Activated B cell treated with CpG ODN at 0.5 μM for 24 hours (primary cell): ENCODE results near the gene CPEB1. TPM values are rescaled to one million over a fixed set of nuclear protein-coding genes. Genes with fewer than 3 reads are reported as not detected.

Experiments
- ATAC-seq: fragments of 200-7000 bp; cut with Tn5 transposase; one replicate; pipeline ENCODE4 v1.10.0; 2021; ENCODE audit warnings: low read depth, mild to moderate bottlenecking, moderate library complexity
- CTCF ChIA-PET: fragments of 350-600 bp; sonication (Branson Sonifier 250); formaldehyde crosslinking; loops from one replicate; lab custom pipeline; 2021; ENCODE audit warnings: antibody characterized with exemption; lab: Charles Lee
- POLR2A ChIA-PET: fragments of 350-600 bp; sonication (Branson Sonifier 250); formaldehyde crosslinking; loops from one replicate; lab custom pipeline; 2021; ENCODE audit warnings: antibody characterized with exemption; lab: Charles Lee
- DNase-seq: peaks from one replicate; pipeline ENCODE4 v3.0.0; 2022
- H3K27ac Mint-ChIP-seq: one replicate; pipeline ENCODE4 v1.8.0; 2020; ENCODE audit warnings: mixed read lengths
- H3K27me3 Mint-ChIP-seq: one replicate; pipeline ENCODE4 v1.8.0; 2021; ENCODE audit warnings: mixed read lengths
- H3K36me3 Mint-ChIP-seq: one replicate; pipeline ENCODE4 v1.8.0; 2021; ENCODE audit warnings: low read depth, mixed read lengths
- H3K4me1 Mint-ChIP-seq: one replicate; pipeline ENCODE4 v1.8.0; 2021; ENCODE audit warnings: mixed read lengths
- H3K4me3 Mint-ChIP-seq: one replicate; pipeline ENCODE4 v1.8.0; 2020; ENCODE audit warnings: mild to moderate bottlenecking, mixed read lengths
- H3K9me3 Mint-ChIP-seq: one replicate; pipeline ENCODE4 v1.8.0; 2020; ENCODE audit warnings: mixed read lengths
- CTCF ChIP-seq: fragments of 200-600 bp; IDR thresholded peaks from one replicate; pipeline ENCODE4 v1.8.0; 2022; ENCODE audit warnings: antibody characterized with exemption, mild to moderate bottlenecking
- intact Hi-C: fragments of 100-400 bp; cut with micrococcal nuclease; formaldehyde crosslinking; loops from one replicate; pipeline ENCODE4 v1.15.1; 2024
- total RNA-seq: library from RNA; stranded (reverse); gene quantifications from 2 replicates; pipeline ENCODE4 v1.2.3, GENCODE V29; 2022

CPEB1 gene
- total RNA-seq, 1 donor from 2014 or later = not detected

- ChIA-PET CTCF (no interaction called here), POLR2A (no interaction called here)
- Mint-ChIP-seq H3K9me3 (no peaks in the 10 kb centered on the region), H3K36me3 (no peaks in the 10 kb centered on the region), H3K27me3 (peaks cover 62% of the 10 kb centered on the region), H3K27ac (no peak overlapping the region), H3K4me1 (no peaks in the 10 kb centered on the region), H3K4me3 (no peak overlapping the region)
- intact Hi-C loops = no loop called here
- DNase-seq = no peak
- no peak for ATAC-seq
- no peak for TF ChIP-seq CTCF
Measured at GRCh38 chr15:82640672-82641071, 6.5 kb downstream of the CPEB1 start.

- no peak for TF ChIP-seq CTCF
- CTCF ChIA-PET = no interaction called here
- intact Hi-C loops = no loop called here
- H3K27me3 Mint-ChIP-seq = peaks cover 36% of the 10 kb centered on the region
- no peak overlapping the region for H3K4me3 Mint-ChIP-seq
- no peak overlapping the region for H3K27ac Mint-ChIP-seq
- ATAC-seq (no peak), DNase-seq (no peak)
- H3K36me3 Mint-ChIP-seq = no peaks in the 10 kb centered on the region
- H3K4me1 Mint-ChIP-seq = no peaks in the 10 kb centered on the region
- H3K9me3 Mint-ChIP-seq = no peaks in the 10 kb centered on the region
- POLR2A ChIA-PET = no interaction called here
Measured at GRCh38 chr15:82635798-82636197, 11.4 kb downstream of the CPEB1 start.

GRCh38 chr15:82630033-82630432, 17.1 kb downstream of the CPEB1 start:
- Mint-ChIP-seq H3K4me3 (no peak overlapping the region), H3K36me3 (no peaks in the 10 kb centered on the region), H3K27me3 (peaks cover 4% of the 10 kb centered on the region), H3K27ac (no peak overlapping the region), H3K4me1 (no peaks in the 10 kb centered on the region), H3K9me3 (no peaks in the 10 kb centered on the region)
- no peak for ATAC-seq
- TF ChIP-seq CTCF = no peak
- DNase-seq = no peak
- intact Hi-C loops = no loop called here
- POLR2A ChIA-PET = interaction anchor here (0.5 kb wide), 1 partner anchor 88 kb away, joined by 3 read pairs; no protein-coding TSS in a partner anchor
- CTCF ChIA-PET = no interaction called here

- intact Hi-C loops = no loop called here
- DNase-seq (no peak), ATAC-seq (no peak)
- peaks cover 7% of the 10 kb centered on the region for H3K27me3 Mint-ChIP-seq
- no peaks in the 10 kb centered on the region for H3K36me3 Mint-ChIP-seq
- no peak overlapping the region for H3K27ac Mint-ChIP-seq
- ChIA-PET POLR2A (no interaction called here), CTCF (no interaction called here)
- H3K4me3 Mint-ChIP-seq = no peak overlapping the region
- no peak for TF ChIP-seq CTCF
- H3K4me1 Mint-ChIP-seq = no peaks in the 10 kb centered on the region
- no peaks in the 10 kb centered on the region for H3K9me3 Mint-ChIP-seq
Measured at GRCh38 chr15:82625136-82625535, 22.0 kb downstream of the CPEB1 start.

- ChIA-PET CTCF (no interaction called here), POLR2A (interaction anchor here (0.7 kb wide), 1 partner anchor 1279 kb away, joined by 7 read pairs; no protein-coding TSS in a partner anchor)
- Mint-ChIP-seq H3K4me3 (no peak overlapping the region), H3K27me3 (peaks cover 7% of the 10 kb centered on the region), H3K4me1 (no peaks in the 10 kb centered on the region), H3K27ac (no peak overlapping the region), H3K9me3 (no peaks in the 10 kb centered on the region), H3K36me3 (no peaks in the 10 kb centered on the region)
- DNase-seq = no peak
- intact Hi-C loops = no loop called here
- no peak for TF ChIP-seq CTCF
- ATAC-seq = no peak
Measured at GRCh38 chr15:82624438-82624837, 22.7 kb downstream of the CPEB1 start.
